SK-N-SH (cell line): ENCODE data around the gene SUPT5H.

ENCODE experiments used
- EP300 ChIP-seq, 2 experiments: IDR thresholded peaks; 2 replicates each; pipeline versions ENCODE4 v1.4.0 to v1.6.1; 2012; ENCODE audit warnings: borderline replicate concordance in 1 of 2, low read depth in 1 of 2, low read length in 1 of 2
- EZH2phosphoT487 ChIP-seq: fragments of 200-600 bp; sonication (generic); IDR thresholded peaks from 2 replicates; pipeline ENCODE4 v1.6.1; 2017; ENCODE audit warnings: low read depth, mixed run types, mild to moderate bottlenecking, antibody characterized with exemption, moderate library complexity, borderline replicate concordance
- MXI1 ChIP-seq: IDR thresholded peaks from 2 replicates; pipeline ENCODE4 v1.6.1; 2012; ENCODE audit warnings: mild to moderate bottlenecking, low read depth, low read length, improper control_type of control experiment
- POLR2AphosphoS5 ChIP-seq: IDR thresholded peaks from 2 replicates; pipeline ENCODE4 v1.6.1; 2012; ENCODE audit warnings: low read depth, low read length
- RAD21 ChIP-seq: IDR thresholded peaks from 2 replicates; pipeline ENCODE4 v1.6.1; 2012; ENCODE audit warnings: mild to moderate bottlenecking, low read length
- RFX5 ChIP-seq: IDR thresholded peaks from 2 replicates; pipeline ENCODE4 v1.6.1; 2012; ENCODE audit warnings: mild to moderate bottlenecking, improper control_type of control experiment, low read length
- TF ChIP-seq, protein P1 (sequence below): IDR thresholded peaks from 2 replicates; pipeline ENCODE4 v1.6.1; 2012; ENCODE audit warnings: mild to moderate bottlenecking, low read depth, low read length, moderate library complexity
- TF ChIP-seq, protein P2 (sequence below): fragments of 200-600 bp; sonication (generic); IDR thresholded peaks from 2 replicates; pipeline ENCODE4 v1.6.1; 2017; ENCODE audit warnings: antibody characterized with exemption, mild to moderate bottlenecking, moderate library complexity
- TF ChIP-seq, protein P3 (sequence below): IDR thresholded peaks from 2 replicates; pipeline ENCODE4 v1.4.0; 2012; ENCODE audit warnings: low read depth, borderline replicate concordance
- TF ChIP-seq, protein P4 (sequence below): fragments of 150-350 bp; IDR thresholded peaks from 2 replicates; pipeline ENCODE4 v1.6.1; 2017; ENCODE audit warnings: antibody characterized with exemption, low read length, low read depth, borderline replicate concordance
- TF ChIP-seq, protein P5 (sequence below): IDR thresholded peaks from 2 replicates; pipeline ENCODE4 v1.4.0; 2012; ENCODE audit warnings: low read depth
- TF ChIP-seq, protein P6 (sequence below): IDR thresholded peaks from 2 replicates; pipeline ENCODE4; 2012

DNA sequence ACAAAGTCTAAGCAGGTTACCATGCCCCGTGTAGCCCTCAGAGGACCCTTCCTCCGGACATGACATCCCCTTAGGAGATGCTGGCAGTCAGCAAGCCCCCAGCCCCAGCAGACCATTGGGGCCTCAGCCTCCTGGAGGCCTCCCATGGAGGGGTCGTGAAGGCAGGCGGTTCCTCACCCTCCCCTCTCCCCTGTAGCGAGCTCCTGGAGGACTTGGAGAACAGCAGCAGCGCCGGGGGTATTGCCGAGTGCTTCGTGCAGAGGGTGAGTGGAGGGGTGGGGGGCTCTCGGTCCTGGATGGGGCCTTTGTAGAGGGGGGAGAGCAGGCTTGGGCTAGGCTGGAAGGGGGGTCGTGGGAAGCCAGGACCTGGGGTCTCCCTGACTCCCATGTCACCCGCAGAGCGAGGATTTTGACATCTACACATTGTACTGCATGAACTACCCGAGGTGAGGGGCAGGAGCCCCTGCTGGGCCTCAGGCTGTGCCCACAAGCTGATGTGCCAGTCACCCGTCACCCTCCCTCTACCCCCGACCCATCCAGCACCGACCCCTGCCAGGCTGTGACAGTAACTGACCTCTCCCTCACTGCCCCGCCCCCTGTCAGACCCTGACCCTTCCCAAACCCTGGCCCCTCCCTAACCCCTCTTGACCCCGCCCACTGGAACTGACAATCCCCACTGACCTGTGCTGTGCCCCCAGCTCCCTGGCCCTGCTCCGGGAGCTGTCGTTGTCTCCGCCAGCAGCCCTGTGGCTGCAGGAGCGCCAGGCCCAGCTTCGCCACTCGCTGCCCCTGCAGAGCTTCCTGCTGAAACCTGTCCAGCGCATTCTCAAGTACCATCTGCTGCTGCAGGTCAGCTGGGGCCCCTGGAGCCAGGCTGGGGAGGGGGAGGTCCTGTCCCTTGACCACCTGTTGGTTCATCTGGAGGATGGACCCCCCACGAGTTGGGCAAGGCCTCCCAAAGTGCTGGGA, 28.9 kb upstream of the SUPT5H start:
- TF ChIP-seq POLR2AphosphoS5 (no peak), EZH2phosphoT487 (no peak), RAD21 (no peak), RFX5 (no peak), EP300 (IDR thresholded peaks at IDR 0.05; ENCODE audit: borderline replicate concordance in 1 of 2, low read depth in 1 of 2, low read length in 1 of 2) (no peak), MXI1 (no peak)
- TF ChIP-seq, protein P1, sequence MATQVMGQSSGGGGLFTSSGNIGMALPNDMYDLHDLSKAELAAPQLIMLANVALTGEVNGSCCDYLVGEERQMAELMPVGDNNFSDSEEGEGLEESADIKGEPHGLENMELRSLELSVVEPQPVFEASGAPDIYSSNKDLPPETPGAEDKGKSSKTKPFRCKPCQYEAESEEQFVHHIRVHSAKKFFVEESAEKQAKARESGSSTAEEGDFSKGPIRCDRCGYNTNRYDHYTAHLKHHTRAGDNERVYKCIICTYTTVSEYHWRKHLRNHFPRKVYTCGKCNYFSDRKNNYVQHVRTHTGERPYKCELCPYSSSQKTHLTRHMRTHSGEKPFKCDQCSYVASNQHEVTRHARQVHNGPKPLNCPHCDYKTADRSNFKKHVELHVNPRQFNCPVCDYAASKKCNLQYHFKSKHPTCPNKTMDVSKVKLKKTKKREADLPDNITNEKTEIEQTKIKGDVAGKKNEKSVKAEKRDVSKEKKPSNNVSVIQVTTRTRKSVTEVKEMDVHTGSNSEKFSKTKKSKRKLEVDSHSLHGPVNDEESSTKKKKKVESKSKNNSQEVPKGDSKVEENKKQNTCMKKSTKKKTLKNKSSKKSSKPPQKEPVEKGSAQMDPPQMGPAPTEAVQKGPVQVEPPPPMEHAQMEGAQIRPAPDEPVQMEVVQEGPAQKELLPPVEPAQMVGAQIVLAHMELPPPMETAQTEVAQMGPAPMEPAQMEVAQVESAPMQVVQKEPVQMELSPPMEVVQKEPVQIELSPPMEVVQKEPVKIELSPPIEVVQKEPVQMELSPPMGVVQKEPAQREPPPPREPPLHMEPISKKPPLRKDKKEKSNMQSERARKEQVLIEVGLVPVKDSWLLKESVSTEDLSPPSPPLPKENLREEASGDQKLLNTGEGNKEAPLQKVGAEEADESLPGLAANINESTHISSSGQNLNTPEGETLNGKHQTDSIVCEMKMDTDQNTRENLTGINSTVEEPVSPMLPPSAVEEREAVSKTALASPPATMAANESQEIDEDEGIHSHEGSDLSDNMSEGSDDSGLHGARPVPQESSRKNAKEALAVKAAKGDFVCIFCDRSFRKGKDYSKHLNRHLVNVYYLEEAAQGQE: no peak
- TF ChIP-seq, protein P2, sequence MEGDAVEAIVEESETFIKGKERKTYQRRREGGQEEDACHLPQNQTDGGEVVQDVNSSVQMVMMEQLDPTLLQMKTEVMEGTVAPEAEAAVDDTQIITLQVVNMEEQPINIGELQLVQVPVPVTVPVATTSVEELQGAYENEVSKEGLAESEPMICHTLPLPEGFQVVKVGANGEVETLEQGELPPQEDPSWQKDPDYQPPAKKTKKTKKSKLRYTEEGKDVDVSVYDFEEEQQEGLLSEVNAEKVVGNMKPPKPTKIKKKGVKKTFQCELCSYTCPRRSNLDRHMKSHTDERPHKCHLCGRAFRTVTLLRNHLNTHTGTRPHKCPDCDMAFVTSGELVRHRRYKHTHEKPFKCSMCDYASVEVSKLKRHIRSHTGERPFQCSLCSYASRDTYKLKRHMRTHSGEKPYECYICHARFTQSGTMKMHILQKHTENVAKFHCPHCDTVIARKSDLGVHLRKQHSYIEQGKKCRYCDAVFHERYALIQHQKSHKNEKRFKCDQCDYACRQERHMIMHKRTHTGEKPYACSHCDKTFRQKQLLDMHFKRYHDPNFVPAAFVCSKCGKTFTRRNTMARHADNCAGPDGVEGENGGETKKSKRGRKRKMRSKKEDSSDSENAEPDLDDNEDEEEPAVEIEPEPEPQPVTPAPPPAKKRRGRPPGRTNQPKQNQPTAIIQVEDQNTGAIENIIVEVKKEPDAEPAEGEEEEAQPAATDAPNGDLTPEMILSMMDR: no peak
- TF ChIP-seq, protein P3, sequence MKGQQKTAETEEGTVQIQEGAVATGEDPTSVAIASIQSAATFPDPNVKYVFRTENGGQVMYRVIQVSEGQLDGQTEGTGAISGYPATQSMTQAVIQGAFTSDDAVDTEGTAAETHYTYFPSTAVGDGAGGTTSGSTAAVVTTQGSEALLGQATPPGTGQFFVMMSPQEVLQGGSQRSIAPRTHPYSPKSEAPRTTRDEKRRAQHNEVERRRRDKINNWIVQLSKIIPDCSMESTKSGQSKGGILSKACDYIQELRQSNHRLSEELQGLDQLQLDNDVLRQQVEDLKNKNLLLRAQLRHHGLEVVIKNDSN: no peak
- TF ChIP-seq, protein P4, sequence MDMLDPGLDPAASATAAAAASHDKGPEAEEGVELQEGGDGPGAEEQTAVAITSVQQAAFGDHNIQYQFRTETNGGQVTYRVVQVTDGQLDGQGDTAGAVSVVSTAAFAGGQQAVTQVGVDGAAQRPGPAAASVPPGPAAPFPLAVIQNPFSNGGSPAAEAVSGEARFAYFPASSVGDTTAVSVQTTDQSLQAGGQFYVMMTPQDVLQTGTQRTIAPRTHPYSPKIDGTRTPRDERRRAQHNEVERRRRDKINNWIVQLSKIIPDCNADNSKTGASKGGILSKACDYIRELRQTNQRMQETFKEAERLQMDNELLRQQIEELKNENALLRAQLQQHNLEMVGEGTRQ: no peak
- TF ChIP-seq, protein P5, sequence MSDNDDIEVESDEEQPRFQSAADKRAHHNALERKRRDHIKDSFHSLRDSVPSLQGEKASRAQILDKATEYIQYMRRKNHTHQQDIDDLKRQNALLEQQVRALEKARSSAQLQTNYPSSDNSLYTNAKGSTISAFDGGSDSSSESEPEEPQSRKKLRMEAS: no peak
- TF ChIP-seq, protein P6, sequence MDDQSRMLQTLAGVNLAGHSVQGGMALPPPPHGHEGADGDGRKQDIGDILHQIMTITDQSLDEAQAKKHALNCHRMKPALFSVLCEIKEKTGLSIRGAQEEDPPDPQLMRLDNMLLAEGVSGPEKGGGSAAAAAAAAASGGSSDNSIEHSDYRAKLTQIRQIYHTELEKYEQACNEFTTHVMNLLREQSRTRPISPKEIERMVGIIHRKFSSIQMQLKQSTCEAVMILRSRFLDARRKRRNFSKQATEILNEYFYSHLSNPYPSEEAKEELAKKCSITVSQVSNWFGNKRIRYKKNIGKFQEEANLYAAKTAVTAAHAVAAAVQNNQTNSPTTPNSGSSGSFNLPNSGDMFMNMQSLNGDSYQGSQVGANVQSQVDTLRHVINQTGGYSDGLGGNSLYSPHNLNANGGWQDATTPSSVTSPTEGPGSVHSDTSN: no peak
